IPS-15b (cell line): ENCODE measurements around the gene DMD.

Experiments
- H3K27me3 ChIP-seq: one replicate; pipeline ENCODE4 v1.6.1; 2013; ENCODE audit warnings: low read length; ENCODE audit not compliant: control insufficient read depth, insufficient read depth
- H3K36me3 ChIP-seq: one replicate; pipeline ENCODE4 v1.6.1; 2013; ENCODE audit warnings: low read length; ENCODE audit not compliant: control insufficient read depth, insufficient read depth
- H3K4me1 ChIP-seq: one replicate; pipeline ENCODE4 v1.6.1; 2013; ENCODE audit warnings: mild to moderate bottlenecking, low read length; ENCODE audit not compliant: control insufficient read depth, insufficient read depth
- H3K4me3 ChIP-seq: one replicate; pipeline ENCODE4 v1.5.1; 2013; ENCODE audit warnings: low read depth, low read length
- H3K9ac ChIP-seq: one replicate; pipeline ENCODE4 v1.6.1; 2013; ENCODE audit warnings: low read depth, mild to moderate bottlenecking, low read length
- H3K9me3 ChIP-seq: one replicate; pipeline ENCODE4 v1.6.1; 2013; ENCODE audit warnings: mild to moderate bottlenecking, low read length; ENCODE audit not compliant: control insufficient read depth, insufficient read depth

The DMD gene

DNA sequence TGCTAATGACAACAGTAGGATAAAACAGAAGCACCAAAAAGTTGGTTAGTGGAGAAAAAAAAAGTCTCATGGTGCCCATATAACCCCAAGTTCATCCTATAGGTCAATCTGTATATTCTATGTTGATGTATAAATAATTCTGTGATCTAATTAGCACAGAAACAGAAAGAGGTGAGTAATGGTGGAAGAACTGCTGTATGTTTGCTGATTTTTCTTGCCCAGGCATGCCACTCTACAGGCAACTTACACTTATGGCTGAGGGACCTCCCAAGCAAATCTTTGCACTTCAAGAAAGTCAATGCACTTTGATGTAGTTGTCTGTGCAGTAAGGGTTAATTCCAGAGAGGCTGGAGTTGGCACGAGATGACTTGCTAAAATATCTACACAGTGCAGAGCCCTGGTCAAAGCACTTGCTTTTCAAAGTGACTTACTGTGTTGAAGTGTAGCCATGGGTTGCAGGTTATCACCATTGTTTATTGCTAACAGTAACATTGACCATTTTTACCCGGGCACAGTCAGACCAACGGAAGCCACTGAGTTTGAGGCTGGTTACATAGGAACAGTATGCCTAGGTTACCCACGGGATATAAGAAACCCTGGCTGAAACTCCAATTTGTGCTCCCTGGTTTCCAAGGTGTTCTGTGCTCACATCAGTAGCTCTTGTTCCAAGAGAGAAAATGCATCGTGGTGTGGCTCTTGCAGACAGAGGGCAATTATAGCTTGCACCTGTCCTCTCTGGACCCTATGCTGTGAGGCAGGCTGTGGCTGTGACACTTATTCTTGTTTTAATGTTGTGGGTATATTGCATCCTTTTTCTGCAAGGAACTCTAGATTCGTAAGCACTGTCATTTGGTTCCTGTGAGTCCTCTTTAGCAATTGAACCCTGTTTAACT, 1998.2 kb downstream of the DMD start:
- no peaks in the 10 kb centered on the region for H3K27me3 ChIP-seq
- no peaks in the 10 kb centered on the region for H3K9me3 ChIP-seq
- no peaks in the 10 kb centered on the region for H3K36me3 ChIP-seq
- no peak overlapping the region for H3K4me3 ChIP-seq
- no peak overlapping the region for H3K9ac ChIP-seq
- no peaks in the 10 kb centered on the region for H3K4me1 ChIP-seq

DNA sequence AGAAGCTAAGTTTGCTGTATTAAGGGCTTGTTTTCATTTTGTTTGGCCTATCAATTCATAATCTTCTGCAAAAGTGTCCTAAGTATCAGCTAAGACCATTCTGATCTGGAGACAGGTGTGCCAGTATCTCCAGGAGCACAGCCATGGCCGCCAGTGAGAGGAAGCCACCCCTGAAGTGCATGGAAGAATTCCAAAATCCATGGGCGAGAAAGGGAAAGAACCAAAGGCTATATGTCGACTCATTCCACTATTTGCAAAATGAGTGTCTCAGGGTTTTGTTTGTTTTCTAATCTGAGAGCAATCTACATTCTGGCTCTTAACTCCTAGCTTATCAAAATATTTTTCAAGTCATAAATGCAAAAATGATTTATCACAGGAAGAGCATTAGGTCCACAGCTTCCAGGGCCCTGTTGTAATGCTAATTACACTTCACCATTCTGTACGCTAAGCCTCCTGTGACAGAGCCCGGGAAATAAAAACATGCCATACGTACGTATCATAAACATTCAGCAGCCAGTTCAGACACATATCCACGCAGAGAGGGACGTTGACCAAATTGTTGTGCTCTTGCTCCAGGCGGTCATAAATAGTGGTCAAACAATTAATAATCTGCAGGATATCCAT, 2002.2 kb downstream of the DMD start:
- H3K9ac ChIP-seq, result no peak overlapping the region
- no peak overlapping the region for H3K4me3 ChIP-seq
- H3K4me1 ChIP-seq, result no peaks in the 10 kb centered on the region
- H3K9me3 ChIP-seq, result no peaks in the 10 kb centered on the region
- no peaks in the 10 kb centered on the region for H3K36me3 ChIP-seq
- H3K27me3 ChIP-seq, result no peaks in the 10 kb centered on the region

GRCh38 chrX:31201503-31201902, 2009.8 kb downstream of the DMD start:
- H3K9me3 ChIP-seq, result no peaks in the 10 kb centered on the region
- H3K9ac ChIP-seq, result no peak overlapping the region
- peaks cover 7% of the 10 kb centered on the region for H3K4me1 ChIP-seq
- no peaks in the 10 kb centered on the region for H3K36me3 ChIP-seq
- no peaks in the 10 kb centered on the region for H3K27me3 ChIP-seq
- H3K4me3 ChIP-seq, result no peak overlapping the region

- Histone ChIP-seq H3K9me3 (no peaks in the 10 kb centered on the region), H3K27me3 (no peaks in the 10 kb centered on the region), H3K4me3 (no peak overlapping the region), H3K9ac (no peak overlapping the region), H3K4me1 (peaks cover 7% of the 10 kb centered on the region), H3K36me3 (no peaks in the 10 kb centered on the region)
Observed at GRCh38 chrX:31200430-31200829, 2010.9 kb downstream of the DMD start.

- Histone ChIP-seq H3K27me3 (no peaks in the 10 kb centered on the region), H3K9me3 (no peaks in the 10 kb centered on the region), H3K4me1 (peaks cover 7% of the 10 kb centered on the region), H3K36me3 (no peaks in the 10 kb centered on the region), H3K9ac (no peak overlapping the region), H3K4me3 (no peak overlapping the region)
Observed at GRCh38 chrX:31199840-31200114, 2011.6 kb downstream of the DMD start.

- Histone ChIP-seq H3K4me1 (peaks cover 7% of the 10 kb centered on the region), H3K27me3 (no peaks in the 10 kb centered on the region), H3K9me3 (no peaks in the 10 kb centered on the region), H3K9ac (no peak overlapping the region), H3K4me3 (no peak overlapping the region), H3K36me3 (no peaks in the 10 kb centered on the region)
Observed at GRCh38 chrX:31199056-31199839, 2012.1 kb downstream of the DMD start.

GRCh38 chrX:31190221-31190975, 2021.0 kb downstream of the DMD start:
- no peak overlapping the region for H3K4me3 ChIP-seq
- no peaks in the 10 kb centered on the region for H3K9me3 ChIP-seq
- no peaks in the 10 kb centered on the region for H3K27me3 ChIP-seq
- H3K4me1 ChIP-seq, result no peaks in the 10 kb centered on the region
- H3K9ac ChIP-seq, result no peak overlapping the region
- H3K36me3 ChIP-seq, result no peaks in the 10 kb centered on the region

DNA sequence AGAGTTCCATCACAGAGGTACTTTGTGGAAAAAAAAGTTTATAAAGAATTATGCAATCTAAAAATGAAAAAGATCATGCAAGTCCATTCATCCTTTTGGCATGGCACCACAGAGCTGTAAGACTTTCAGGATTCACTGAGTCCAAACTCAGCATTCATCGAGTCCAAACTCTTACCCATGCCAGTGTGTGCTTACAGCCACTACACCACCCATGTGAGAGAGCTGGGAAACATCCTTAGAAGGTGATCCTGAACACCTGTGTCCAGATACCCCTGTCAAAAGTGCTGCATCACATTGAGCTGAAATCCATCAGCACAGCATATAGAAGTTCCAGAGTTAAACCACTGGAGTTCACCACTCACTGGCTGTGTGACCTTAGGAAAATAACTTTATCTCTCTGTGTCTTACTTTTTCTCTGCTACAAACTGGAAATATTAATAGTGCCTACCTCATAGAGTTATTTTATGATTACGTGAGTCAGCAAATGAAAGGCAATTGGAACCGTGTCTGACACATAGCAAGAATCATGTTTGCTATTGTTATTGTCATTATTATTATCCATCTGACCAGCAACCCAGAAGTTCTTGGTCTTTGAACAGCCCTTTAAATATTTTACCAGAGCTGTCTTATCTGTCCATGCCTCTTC, 2024.5 kb downstream of the DMD start:
- H3K4me1 ChIP-seq, result no peaks in the 10 kb centered on the region
- H3K9me3 ChIP-seq, result no peaks in the 10 kb centered on the region

GRCh38 chrX:31185884-31186283, 2025.5 kb downstream of the DMD start:
- H3K9ac ChIP-seq, result no peak overlapping the region
- no peak overlapping the region for H3K4me3 ChIP-seq
- H3K36me3 ChIP-seq, result no peaks in the 10 kb centered on the region
- no peaks in the 10 kb centered on the region for H3K4me1 ChIP-seq
- H3K27me3 ChIP-seq, result no peaks in the 10 kb centered on the region
- H3K9me3 ChIP-seq, result no peaks in the 10 kb centered on the region

More for the DNA sequence above, 2024.5 kb downstream of the DMD start:
- H3K27me3 ChIP-seq, result no peaks in the 10 kb centered on the region
- H3K36me3 ChIP-seq, result no peaks in the 10 kb centered on the region
- H3K4me3 ChIP-seq, result no peak overlapping the region
- H3K9ac ChIP-seq, result no peak overlapping the region

GRCh38 chrX:31181377-31182000, 2029.9 kb downstream of the DMD start:
- H3K36me3 ChIP-seq, result no peaks in the 10 kb centered on the region
- no peak overlapping the region for H3K4me3 ChIP-seq
- no peaks in the 10 kb centered on the region for H3K27me3 ChIP-seq
- H3K9ac ChIP-seq, result no peak overlapping the region
- no peaks in the 10 kb centered on the region for H3K4me1 ChIP-seq
- H3K9me3 ChIP-seq, result no peaks in the 10 kb centered on the region

DNA sequence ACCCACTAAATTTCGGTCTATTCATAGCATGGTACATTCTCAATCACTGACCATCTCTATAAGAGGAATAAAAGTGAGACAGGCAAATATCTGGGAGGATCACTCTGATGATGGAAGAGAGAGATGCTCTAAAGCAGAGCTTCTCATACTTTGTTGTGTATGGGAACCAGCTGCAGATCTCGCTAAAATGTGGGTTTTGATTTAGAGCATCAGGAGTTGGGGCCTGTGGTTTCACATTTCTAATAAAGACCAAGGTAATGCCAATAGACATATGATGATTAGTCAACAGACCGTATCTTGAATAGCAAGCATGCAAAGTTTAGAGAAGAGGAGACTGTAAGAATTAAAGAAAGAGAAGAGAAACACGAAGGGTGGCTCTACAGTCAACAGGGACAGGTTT, 2032.1 kb downstream of the DMD start:
- Histone ChIP-seq H3K4me1 (no peaks in the 10 kb centered on the region), H3K36me3 (no peaks in the 10 kb centered on the region), H3K4me3 (no peak overlapping the region), H3K9ac (no peak overlapping the region), H3K27me3 (no peaks in the 10 kb centered on the region), H3K9me3 (no peaks in the 10 kb centered on the region)
